ENCODE data around the gene FNBP1L.

DNA sequence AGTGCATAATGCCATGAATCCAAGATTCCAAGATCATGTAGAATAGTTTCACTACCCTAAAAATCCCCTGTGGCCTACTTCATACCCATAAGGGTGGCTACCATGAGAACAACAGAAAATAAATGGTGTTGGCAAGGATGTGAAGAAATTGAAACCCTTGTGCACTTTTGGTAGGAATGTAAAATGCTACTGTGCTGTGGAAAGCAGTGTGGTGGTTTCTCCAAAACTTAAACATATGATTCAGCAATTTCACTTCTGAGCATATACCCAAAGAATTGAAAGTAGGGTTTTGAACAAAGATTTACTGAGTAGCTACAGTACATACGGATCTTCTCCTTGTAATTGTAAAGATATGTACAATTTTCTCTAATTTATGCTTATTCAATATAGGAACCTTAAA, 16.0 kb downstream of the FNBP1L start:
- no peak for TF ChIP-seq YY1 (IDR thresholded peaks at IDR 0.05; ENCODE audit: low read depth)
- TF ChIP-seq, protein P1, sequence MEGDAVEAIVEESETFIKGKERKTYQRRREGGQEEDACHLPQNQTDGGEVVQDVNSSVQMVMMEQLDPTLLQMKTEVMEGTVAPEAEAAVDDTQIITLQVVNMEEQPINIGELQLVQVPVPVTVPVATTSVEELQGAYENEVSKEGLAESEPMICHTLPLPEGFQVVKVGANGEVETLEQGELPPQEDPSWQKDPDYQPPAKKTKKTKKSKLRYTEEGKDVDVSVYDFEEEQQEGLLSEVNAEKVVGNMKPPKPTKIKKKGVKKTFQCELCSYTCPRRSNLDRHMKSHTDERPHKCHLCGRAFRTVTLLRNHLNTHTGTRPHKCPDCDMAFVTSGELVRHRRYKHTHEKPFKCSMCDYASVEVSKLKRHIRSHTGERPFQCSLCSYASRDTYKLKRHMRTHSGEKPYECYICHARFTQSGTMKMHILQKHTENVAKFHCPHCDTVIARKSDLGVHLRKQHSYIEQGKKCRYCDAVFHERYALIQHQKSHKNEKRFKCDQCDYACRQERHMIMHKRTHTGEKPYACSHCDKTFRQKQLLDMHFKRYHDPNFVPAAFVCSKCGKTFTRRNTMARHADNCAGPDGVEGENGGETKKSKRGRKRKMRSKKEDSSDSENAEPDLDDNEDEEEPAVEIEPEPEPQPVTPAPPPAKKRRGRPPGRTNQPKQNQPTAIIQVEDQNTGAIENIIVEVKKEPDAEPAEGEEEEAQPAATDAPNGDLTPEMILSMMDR (IDR thresholded peaks at IDR 0.05) = no peak
- TF ChIP-seq, protein P2, sequence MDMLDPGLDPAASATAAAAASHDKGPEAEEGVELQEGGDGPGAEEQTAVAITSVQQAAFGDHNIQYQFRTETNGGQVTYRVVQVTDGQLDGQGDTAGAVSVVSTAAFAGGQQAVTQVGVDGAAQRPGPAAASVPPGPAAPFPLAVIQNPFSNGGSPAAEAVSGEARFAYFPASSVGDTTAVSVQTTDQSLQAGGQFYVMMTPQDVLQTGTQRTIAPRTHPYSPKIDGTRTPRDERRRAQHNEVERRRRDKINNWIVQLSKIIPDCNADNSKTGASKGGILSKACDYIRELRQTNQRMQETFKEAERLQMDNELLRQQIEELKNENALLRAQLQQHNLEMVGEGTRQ (IDR thresholded peaks at IDR 0.05; ENCODE audit: borderline replicate concordance, low read depth, low read length) = no peak
- TF ChIP-seq CHD2 (IDR thresholded peaks at IDR 0.05; ENCODE audit: low read length, partially characterized antibody) = no peak
- TF ChIP-seq, protein P3, sequence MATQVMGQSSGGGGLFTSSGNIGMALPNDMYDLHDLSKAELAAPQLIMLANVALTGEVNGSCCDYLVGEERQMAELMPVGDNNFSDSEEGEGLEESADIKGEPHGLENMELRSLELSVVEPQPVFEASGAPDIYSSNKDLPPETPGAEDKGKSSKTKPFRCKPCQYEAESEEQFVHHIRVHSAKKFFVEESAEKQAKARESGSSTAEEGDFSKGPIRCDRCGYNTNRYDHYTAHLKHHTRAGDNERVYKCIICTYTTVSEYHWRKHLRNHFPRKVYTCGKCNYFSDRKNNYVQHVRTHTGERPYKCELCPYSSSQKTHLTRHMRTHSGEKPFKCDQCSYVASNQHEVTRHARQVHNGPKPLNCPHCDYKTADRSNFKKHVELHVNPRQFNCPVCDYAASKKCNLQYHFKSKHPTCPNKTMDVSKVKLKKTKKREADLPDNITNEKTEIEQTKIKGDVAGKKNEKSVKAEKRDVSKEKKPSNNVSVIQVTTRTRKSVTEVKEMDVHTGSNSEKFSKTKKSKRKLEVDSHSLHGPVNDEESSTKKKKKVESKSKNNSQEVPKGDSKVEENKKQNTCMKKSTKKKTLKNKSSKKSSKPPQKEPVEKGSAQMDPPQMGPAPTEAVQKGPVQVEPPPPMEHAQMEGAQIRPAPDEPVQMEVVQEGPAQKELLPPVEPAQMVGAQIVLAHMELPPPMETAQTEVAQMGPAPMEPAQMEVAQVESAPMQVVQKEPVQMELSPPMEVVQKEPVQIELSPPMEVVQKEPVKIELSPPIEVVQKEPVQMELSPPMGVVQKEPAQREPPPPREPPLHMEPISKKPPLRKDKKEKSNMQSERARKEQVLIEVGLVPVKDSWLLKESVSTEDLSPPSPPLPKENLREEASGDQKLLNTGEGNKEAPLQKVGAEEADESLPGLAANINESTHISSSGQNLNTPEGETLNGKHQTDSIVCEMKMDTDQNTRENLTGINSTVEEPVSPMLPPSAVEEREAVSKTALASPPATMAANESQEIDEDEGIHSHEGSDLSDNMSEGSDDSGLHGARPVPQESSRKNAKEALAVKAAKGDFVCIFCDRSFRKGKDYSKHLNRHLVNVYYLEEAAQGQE (IDR thresholded peaks at IDR 0.05; ENCODE audit: low read depth, low read length) = no peak
- no peak for TF ChIP-seq GABPA (IDR thresholded peaks at IDR 0.05; ENCODE audit: low read depth)
- TF ChIP-seq RXRA (IDR thresholded peaks at IDR 0.05; ENCODE audit: borderline replicate concordance, low read depth) = no peak
- no peak for TF ChIP-seq RCOR1 (IDR thresholded peaks at IDR 0.05; ENCODE audit: low read length)
- TF ChIP-seq RAD21 (IDR thresholded peaks at IDR 0.05; ENCODE audit: low read length) = no peak
- TF ChIP-seq RFX5 (IDR thresholded peaks at IDR 0.05; ENCODE audit: low read length) = no peak
- TF ChIP-seq POLR2AphosphoS5 (IDR thresholded peaks at IDR 0.05; ENCODE audit: low read depth, low read length) = no peak
- TF ChIP-seq ELF1 (IDR thresholded peaks at IDR 0.05) = no peak

All from SK-N-SH (cell line).